ENCODE results near the gene PHC2. TPM values are rescaled to one million over a fixed set of nuclear protein-coding genes. Genes with fewer than 3 reads are reported as not detected.

Gene PHC2
- total RNA-seq, 1 experiment from 2014 or later: 137 TPM

- TF ChIP-seq, protein P1, sequence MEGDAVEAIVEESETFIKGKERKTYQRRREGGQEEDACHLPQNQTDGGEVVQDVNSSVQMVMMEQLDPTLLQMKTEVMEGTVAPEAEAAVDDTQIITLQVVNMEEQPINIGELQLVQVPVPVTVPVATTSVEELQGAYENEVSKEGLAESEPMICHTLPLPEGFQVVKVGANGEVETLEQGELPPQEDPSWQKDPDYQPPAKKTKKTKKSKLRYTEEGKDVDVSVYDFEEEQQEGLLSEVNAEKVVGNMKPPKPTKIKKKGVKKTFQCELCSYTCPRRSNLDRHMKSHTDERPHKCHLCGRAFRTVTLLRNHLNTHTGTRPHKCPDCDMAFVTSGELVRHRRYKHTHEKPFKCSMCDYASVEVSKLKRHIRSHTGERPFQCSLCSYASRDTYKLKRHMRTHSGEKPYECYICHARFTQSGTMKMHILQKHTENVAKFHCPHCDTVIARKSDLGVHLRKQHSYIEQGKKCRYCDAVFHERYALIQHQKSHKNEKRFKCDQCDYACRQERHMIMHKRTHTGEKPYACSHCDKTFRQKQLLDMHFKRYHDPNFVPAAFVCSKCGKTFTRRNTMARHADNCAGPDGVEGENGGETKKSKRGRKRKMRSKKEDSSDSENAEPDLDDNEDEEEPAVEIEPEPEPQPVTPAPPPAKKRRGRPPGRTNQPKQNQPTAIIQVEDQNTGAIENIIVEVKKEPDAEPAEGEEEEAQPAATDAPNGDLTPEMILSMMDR (IDR thresholded peaks at IDR 0.05; ENCODE audit: unreplicated experiment): no peak
- Mint-ChIP-seq H3K9me3 (ENCODE audit: unreplicated experiment) (no peaks in the 10 kb centered on the region), H3K27me3 (ENCODE audit: insufficient read depth, unreplicated experiment) (no peaks in the 10 kb centered on the region), H3K27ac (ENCODE audit: low read depth, unreplicated experiment) (peak overlapping the region; percentile 57), H3K4me1 (ENCODE audit: insufficient read depth, unreplicated experiment) (peaks cover 45% of the 10 kb centered on the region), H3K4me3 (ENCODE audit: unreplicated experiment) (peak overlapping the region; percentile 85), H3K36me3 (ENCODE audit: insufficient read depth, unreplicated experiment) (peaks cover 58% of the 10 kb centered on the region)
- BruUV-seq (replicated peaks): no TSS peak
- ChIA-PET POLR2A (interaction anchor here (0.6 to 6.4 kb wide), 5 partner anchors 9 to 115 kb away, joined by 3 to 133 read pairs (median 5); no protein-coding TSS in a partner anchor), CTCF (interaction anchor here (1.3 kb wide), 1 partner anchor 87 kb away, joined by 4 read pairs; no protein-coding TSS in a partner anchor)
- DNase-seq (ENCODE audit: unreplicated experiment): no peak
- intact Hi-C loops (cut with micrococcal nuclease): no loop called here
Observed at GRCh38 chr1:33346533-33346926, 84.4 kb downstream of the PHC2 start.

- peak overlapping the region; percentile 85 for H3K4me3 Mint-ChIP-seq (ENCODE audit: unreplicated experiment)
- no peak for DNase-seq (ENCODE audit: unreplicated experiment)
- H3K27me3 Mint-ChIP-seq (ENCODE audit: insufficient read depth, unreplicated experiment): no peaks in the 10 kb centered on the region
- no peaks in the 10 kb centered on the region for H3K9me3 Mint-ChIP-seq (ENCODE audit: unreplicated experiment)
- CTCF ChIA-PET: no interaction called here
- intact Hi-C loops (cut with micrococcal nuclease): no loop called here
- POLR2A ChIA-PET: interaction anchor here (0.6 to 2.2 kb wide), 3 partner anchors 14 to 1413 kb away, joined by 3 to 11 read pairs (median 3); no protein-coding TSS in a partner anchor
- BruUV-seq (replicated peaks): no TSS peak
- H3K27ac Mint-ChIP-seq (ENCODE audit: low read depth, unreplicated experiment): peak overlapping the region; percentile 73
- TF ChIP-seq, protein P1 (IDR thresholded peaks at IDR 0.05; ENCODE audit: unreplicated experiment): no peak
- peaks cover 71% of the 10 kb centered on the region for H3K36me3 Mint-ChIP-seq (ENCODE audit: insufficient read depth, unreplicated experiment)
- H3K4me1 Mint-ChIP-seq (ENCODE audit: insufficient read depth, unreplicated experiment): peaks cover 51% of the 10 kb centered on the region
Observed at GRCh38 chr1:33344896-33345560, 85.9 kb downstream of the PHC2 start.

DNA sequence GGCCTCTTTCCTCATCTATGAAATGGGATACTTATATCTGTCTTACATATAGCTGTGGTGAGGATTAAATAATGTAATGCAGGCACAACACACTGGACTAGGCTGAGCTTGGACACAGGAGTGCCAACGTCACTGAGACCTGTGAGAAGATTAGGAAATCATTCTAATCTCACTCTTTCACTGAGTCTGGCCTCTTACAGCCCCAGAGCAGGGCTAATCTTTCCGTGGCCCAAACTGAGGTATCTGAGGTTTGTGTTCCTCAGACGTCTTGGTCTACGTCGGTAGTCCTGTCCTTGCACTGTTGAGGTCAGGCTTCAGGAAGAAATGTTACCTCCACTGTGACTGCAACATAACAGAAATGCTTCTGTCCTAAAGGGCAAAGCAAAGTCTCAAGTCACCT lies 87.4 kb downstream of the PHC2 start:
- H3K36me3 Mint-ChIP-seq (ENCODE audit: insufficient read depth, unreplicated experiment): peaks cover 72% of the 10 kb centered on the region
- peak; percentile 56 for DNase-seq (ENCODE audit: unreplicated experiment)
- no TSS peak for BruUV-seq (replicated peaks)
- H3K4me1 Mint-ChIP-seq (ENCODE audit: insufficient read depth, unreplicated experiment): peaks cover 63% of the 10 kb centered on the region
- peak overlapping the region; percentile 19 for H3K4me3 Mint-ChIP-seq (ENCODE audit: unreplicated experiment)
- H3K27ac Mint-ChIP-seq (ENCODE audit: low read depth, unreplicated experiment): peak overlapping the region; percentile 73
- TF ChIP-seq, protein P1 (IDR thresholded peaks at IDR 0.05; ENCODE audit: unreplicated experiment): no peak
- ChIA-PET POLR2A (interaction anchor here (0.9 to 2.2 kb wide), 2 partner anchors 16 to 217 kb away, joined by 3 to 11 read pairs; no protein-coding TSS in a partner anchor), CTCF (interaction anchor here (0.6 to 0.8 kb wide), 2 partner anchors 48 to 438 kb away, joined by 3 read pairs; no protein-coding TSS in a partner anchor)
- intact Hi-C loops (cut with micrococcal nuclease): no loop called here
- H3K9me3 Mint-ChIP-seq (ENCODE audit: unreplicated experiment): no peaks in the 10 kb centered on the region
- H3K27me3 Mint-ChIP-seq (ENCODE audit: insufficient read depth, unreplicated experiment): no peaks in the 10 kb centered on the region

DNA sequence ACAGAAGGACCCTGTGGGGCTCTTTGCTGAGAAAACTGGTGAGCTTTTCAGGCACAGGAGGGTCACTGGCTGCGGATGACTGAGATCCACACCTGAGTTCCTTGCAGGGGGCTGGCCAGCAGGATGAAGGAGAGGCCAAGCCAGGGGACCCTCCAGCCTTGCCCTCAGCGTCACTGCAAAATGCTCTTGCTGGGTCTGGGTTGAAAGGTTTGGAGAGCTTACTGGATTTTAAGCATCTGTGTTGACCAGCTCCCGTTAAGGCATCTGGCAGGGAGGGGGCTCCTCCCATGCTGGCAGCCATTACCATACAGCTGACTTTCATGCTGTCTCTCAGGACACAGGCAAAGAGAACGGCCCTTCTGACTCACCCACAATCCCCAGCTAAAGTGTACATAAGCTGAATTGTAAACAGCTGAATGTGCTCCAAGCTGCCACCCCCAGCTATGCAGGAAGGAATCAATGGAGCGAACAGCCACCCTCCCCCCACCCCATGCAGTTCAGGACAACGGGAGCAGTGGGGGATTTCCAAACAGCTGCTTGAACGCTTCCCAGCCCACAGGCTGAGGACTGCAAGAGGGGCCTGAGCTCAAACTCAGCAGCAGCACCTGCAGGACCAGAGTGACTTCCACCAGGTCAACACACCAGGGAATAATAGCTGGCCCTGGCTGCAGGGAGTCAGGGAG lies 88.7 kb downstream of the PHC2 start:
- POLR2A ChIA-PET: interaction anchor here (0.7 to 5.2 kb wide), 6 partner anchors 8 to 123 kb away, joined by 3 to 57 read pairs (median 4); no protein-coding TSS in a partner anchor

More for the DNA sequence above, 88.7 kb downstream of the PHC2 start:
- peak; percentile 93 for DNase-seq (ENCODE audit: unreplicated experiment)
- H3K4me1 Mint-ChIP-seq (ENCODE audit: insufficient read depth, unreplicated experiment): peaks cover 74% of the 10 kb centered on the region
- CTCF ChIA-PET: interaction anchor here (0.6 to 1.6 kb wide), 6 partner anchors 26 to 127 kb away, joined by 3 to 11 read pairs (median 4); no protein-coding TSS in a partner anchor
- H3K36me3 Mint-ChIP-seq (ENCODE audit: insufficient read depth, unreplicated experiment): peaks cover 74% of the 10 kb centered on the region
- intact Hi-C loops (cut with micrococcal nuclease): no loop called here
- no peaks in the 10 kb centered on the region for H3K9me3 Mint-ChIP-seq (ENCODE audit: unreplicated experiment)
- H3K27me3 Mint-ChIP-seq (ENCODE audit: insufficient read depth, unreplicated experiment): no peaks in the 10 kb centered on the region
- BruUV-seq (replicated peaks): no TSS peak
- H3K4me3 Mint-ChIP-seq (ENCODE audit: unreplicated experiment): peak overlapping the region; percentile 53
- TF ChIP-seq, protein P1 (IDR thresholded peaks at IDR 0.05; ENCODE audit: unreplicated experiment): no peak
- peak overlapping the region; percentile 85 for H3K27ac Mint-ChIP-seq (ENCODE audit: low read depth, unreplicated experiment)
